Superior temporal gyrus (tissue), 1 donor: ENCODE results near the gene ZNF397.
"Not testable (repeated sequence)": the region's sequence is repeated elsewhere in the genome, so short reads cannot be mapped to it uniquely, and the experiment has no call there.

Source experiments
- DNase-seq: peaks from one replicate; pipeline ENCODE4 v3.0.0-alpha.2; 2016; ENCODE audit errors: extremely low spot score

Gene ZNF397

GRCh38 chr18:35240664-35241447, at the start of gene ZNF397:
Gene ZNF397, plus strand, starts transcription at chr18:35241034. Its CDS starts 1,437 bp downstream, at chr18:35242471.
- peak; percentile 98 for DNase-seq

GRCh38 chr18:35191698-35192025, 49.2 kb upstream of the ZNF397 start:
- no peak for DNase-seq

- no peak for DNase-seq
Observed at GRCh38 chr18:35192415-35192814, 48.4 kb upstream of the ZNF397 start.

- DNase-seq, result no peak
Observed at GRCh38 chr18:35193316-35193715, 47.5 kb upstream of the ZNF397 start.

- DNase-seq, result no peak
Observed at GRCh38 chr18:35197296-35197695, 43.5 kb upstream of the ZNF397 start.

- no peak for DNase-seq
Observed at GRCh38 chr18:35201256-35201931, 39.4 kb upstream of the ZNF397 start.

- DNase-seq, result peak; percentile 61
Observed at GRCh38 chr18:35203067-35203466, 37.8 kb upstream of the ZNF397 start.

- DNase-seq, result no peak
Observed at GRCh38 chr18:35205199-35205712, 35.6 kb upstream of the ZNF397 start.

- not testable (repeated sequence) for DNase-seq
Observed at GRCh38 chr18:35205746-35206458, 34.9 kb upstream of the ZNF397 start.

GRCh38 chr18:35215026-35215425, 25.8 kb upstream of the ZNF397 start:
- DNase-seq, result no peak

GRCh38 chr18:35216611-35217010, 24.2 kb upstream of the ZNF397 start:
- DNase-seq, result not testable (repeated sequence)

GRCh38 chr18:35219331-35219730, 21.5 kb upstream of the ZNF397 start:
- DNase-seq, result not testable (repeated sequence)

- no peak for DNase-seq
Observed at GRCh38 chr18:35220424-35220823, 20.4 kb upstream of the ZNF397 start.

GRCh38 chr18:35223797-35224196, 17.0 kb upstream of the ZNF397 start:
- no peak for DNase-seq

- DNase-seq, result no peak
Observed at GRCh38 chr18:35227254-35227653, 13.6 kb upstream of the ZNF397 start.

GRCh38 chr18:35231052-35231451, 9.8 kb upstream of the ZNF397 start:
- DNase-seq, result peak; percentile 96

- DNase-seq, result peak; percentile 75
Observed at GRCh38 chr18:35236571-35237363, 4.1 kb upstream of the ZNF397 start.

- DNase-seq, result peak; percentile 20
Observed at GRCh38 chr18:35239314-35239713, 1.5 kb upstream of the ZNF397 start.

- no peak for DNase-seq
Observed at GRCh38 chr18:35241448-35241804, 592 bp downstream of the ZNF397 start.

- no peak for DNase-seq
Observed at GRCh38 chr18:35242426-35242825, 1.6 kb downstream of the ZNF397 start.

- DNase-seq, result no peak
Observed at GRCh38 chr18:35244671-35245070, 3.8 kb downstream of the ZNF397 start.
